HG03064 (cell line): ENCODE results near the gene PRKCE.

Experiments
- ATAC-seq: cut with Tn5 transposase; IDR thresholded peaks from one replicate; pipeline ENCODE4 v1.9.1; 2021; ENCODE audit warnings: low read depth; ENCODE audit not compliant: unreplicated experiment

PRKCE gene

DNA sequence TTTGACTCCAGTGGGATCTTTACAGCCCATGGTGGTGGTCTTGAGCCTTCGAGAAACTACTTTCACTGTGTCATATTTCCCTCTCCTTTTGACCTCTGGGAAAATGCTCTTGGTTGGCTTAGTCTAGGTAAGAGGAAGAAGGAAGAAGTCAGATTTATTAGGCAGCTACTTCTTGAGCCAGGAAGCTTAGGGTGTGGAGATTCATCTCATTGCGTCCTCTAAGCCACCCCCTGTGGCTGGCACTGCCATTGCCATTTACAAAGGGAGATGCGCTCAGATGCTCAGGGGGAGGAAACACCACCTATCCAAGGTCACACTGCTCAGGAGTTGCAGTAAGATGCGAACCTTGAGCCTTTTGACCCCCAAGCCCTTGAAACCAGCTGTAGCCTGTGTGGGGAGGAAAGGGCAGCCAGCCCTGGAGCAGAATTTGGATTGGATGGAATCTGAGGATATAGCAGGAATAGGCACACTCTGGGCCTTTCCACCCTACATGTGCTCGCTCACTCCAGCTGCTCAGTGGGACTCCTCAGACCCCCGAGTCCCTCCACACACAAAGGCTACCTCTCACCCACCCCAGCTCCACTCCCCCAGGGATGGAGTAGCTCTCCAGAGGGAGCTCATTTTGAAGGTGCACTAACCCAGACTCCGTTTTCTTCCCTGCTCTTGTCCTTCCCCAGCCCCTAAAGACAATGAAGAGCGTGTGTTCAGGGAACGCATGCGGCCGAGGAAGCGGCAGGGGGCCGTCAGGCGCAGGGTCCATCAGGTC lies 324.5 kb downstream of the PRKCE start:
- no peak for ATAC-seq

- ATAC-seq: no peak
Observed at GRCh38 chr2:45978302-45978859, 326.9 kb downstream of the PRKCE start.

GRCh38 chr2:45979065-45979464 lies 327.6 kb downstream of the PRKCE start:
- no peak for ATAC-seq

DNA sequence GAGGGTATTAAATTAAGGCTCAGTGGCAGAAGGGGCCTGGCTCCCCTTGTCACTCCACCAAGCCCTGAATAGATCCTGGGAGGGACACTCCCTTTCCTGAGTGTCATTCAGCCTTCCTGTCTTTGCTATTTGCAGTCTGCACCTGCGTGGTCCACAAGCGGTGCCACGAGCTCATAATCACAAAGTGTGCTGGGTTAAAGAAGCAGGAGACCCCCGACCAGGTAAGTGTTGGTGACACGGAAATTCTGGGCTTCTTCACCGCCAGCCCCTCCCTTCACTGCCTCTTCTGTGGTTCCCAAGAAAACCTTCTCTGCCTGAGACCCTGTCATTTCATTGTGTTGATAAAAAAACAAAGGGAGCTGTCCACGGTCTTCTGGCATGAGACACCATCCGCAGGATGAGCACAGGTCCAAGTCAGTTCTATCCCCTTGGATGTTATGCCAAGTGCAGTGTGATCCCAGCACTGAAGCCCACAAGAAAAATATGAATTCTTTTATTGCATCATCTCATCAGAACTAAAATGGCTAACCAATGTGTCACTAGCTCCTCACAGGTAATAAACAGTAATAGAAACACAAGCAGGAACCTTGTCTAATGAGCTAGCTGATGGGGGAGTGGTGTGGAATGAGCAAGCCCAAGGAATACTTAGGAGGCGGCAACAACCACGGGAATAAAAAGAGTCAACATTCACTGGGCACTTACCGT lies 328.8 kb downstream of the PRKCE start:
- no peak for ATAC-seq

DNA sequence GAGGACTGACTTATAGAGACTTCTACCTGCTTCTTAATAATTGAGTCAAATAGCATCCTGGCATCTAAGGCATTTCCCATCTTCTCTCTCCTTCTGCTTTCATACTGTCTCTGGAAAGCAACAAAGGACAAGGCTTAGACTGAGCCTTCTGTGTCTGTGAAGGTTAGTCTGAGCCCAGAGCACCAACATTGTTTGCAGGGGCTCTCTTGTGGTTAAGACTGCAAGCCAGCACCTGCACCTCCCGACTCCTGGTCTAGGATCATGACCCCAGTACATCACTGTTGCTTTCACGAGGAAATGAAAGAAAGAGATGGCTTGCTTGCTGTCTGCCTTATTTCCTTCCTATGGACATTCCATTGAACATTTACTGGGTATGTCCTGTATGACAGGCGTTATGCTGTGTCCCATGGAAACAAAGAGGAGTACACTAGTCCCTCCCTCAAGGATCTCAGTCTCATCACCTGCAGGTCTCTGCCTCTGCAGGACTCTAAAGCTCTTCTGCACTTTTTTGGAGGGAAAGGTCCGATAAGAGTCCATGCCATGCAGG lies 330.0 kb downstream of the PRKCE start:
- ATAC-seq: no peak

DNA sequence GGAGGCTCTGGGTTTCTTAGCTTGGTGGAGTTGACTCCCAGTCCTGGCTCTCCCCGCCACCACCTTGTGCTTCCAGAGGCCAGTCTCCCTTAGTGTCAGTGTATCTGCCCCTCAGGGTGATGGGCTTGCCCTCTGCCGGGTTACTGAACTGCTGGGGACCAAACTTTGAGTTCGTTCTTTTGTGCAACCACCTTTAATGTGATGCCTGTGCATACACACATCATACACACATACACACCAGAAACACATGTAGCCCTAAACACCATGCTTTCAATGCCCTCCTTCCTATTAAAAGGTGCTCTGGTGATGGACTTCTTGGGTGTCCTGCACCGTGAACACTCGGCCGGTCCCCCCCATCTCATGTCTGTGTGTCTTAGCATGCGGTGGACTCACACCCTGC lies 330.6 kb downstream of the PRKCE start:
- no peak for ATAC-seq

DNA sequence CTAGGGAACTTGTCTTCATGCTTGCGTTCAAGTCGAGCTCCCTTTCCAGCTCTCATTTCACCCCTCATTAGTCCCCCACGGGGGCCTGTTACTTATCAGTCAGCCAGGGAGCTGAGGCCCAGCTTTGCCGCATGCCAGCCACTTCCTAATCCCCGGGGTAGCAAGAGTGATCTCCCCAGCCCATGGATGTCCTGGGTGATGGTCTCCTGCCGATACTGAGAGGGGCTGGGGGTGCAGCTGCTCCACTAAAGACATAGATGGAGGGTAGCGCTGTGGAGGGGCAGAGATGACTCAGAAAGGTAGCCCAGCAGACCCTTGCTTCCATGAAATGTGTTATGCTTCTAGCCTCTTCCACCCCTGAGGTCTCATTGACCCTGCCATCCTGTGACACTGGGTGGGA lies 331.7 kb downstream of the PRKCE start:
- ATAC-seq: no peak

DNA sequence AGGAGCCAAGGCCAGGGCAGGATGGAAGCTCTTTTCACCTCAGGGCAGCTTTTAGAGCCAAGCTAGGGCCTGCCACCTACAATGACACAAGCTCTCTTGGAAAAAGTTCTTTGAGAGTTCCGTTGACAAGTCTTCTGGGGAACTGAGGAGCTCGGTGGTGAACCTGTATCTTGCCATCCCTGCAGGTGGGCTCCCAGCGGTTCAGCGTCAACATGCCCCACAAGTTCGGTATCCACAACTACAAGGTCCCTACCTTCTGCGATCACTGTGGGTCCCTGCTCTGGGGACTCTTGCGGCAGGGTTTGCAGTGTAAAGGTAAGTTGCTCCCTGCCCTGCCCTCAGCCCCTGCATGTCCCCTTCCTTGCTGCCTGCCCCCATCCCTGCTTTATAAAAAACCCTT lies 332.9 kb downstream of the PRKCE start:
- ATAC-seq: no peak

GRCh38 chr2:45984896-45985473 lies 333.5 kb downstream of the PRKCE start:
- no peak for ATAC-seq

DNA sequence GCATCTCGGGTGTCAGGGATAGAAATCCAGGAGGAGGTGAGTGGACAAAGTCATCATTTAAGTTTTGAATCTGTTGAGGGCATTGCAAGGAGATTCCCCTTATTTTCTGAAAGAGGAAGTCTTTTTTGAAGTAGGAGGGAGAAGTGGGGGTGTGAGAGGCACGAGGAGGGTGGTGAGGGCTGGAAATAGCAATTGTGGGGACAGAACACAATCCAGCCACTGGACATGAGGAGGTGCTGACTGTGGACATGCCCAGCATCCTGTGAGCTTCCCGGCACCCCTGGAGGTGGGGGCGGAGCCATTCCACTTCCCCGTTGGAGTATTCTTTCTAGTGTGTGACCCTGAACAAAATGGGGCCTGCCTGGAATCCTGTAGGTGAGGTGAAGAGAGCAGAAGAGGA lies 335.0 kb downstream of the PRKCE start:
- ATAC-seq: no peak

DNA sequence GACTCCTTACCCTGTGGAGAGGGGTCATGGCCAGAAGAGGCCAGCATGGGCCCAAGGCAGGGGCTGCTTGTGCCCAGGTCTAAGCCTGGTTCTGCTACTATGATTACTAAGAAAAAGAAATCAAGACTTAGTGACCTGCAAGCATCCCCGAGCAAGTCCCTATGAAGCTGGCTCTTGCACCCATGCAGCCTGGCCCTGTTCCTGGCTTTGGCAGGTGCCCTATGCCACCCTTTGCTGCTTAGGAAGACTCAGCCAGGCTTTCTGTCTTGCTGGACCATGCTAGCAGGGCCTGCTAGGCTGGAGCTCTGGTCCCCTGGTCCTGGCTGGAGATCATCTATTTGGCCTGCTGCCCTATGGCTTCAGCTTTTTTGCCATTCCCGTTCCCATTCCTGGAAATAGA lies 336.4 kb downstream of the PRKCE start:
- ATAC-seq: no peak

- no peak for ATAC-seq
Observed at GRCh38 chr2:45988879-45989278, 337.4 kb downstream of the PRKCE start.

GRCh38 chr2:45990131-45990530 lies 338.7 kb downstream of the PRKCE start:
- no peak for ATAC-seq

- no peak for ATAC-seq
Observed at GRCh38 chr2:45992021-45992740, 340.7 kb downstream of the PRKCE start.

- ATAC-seq: no peak
Observed at GRCh38 chr2:45992741-45993475, 341.4 kb downstream of the PRKCE start.

DNA sequence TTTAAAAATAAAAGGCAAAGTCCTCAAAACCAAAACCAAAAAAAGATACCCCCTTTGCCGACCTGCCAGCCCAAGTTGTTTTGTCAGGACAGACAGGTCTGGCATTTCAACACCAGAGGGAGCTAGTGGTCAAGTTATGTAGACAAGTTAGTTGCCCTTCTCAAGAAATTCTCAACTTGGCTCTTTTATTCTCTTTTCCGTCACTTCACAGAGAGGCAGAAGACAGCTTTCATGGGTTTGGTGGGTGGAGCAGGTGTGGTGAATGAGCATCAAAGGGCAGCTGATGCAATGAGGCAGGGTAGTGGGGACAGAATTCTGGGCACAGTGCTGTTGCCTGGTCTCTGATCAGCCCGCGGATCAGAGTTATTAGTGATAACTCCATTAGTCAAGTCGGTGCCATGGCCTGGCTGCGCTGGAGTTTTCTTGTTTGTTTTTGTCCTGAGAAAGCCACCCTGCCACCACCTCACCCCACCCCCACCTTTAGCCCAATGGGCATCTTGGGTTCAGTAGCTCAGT lies 342.1 kb downstream of the PRKCE start:
- ATAC-seq: no peak

GRCh38 chr2:45994060-45994459 lies 342.6 kb downstream of the PRKCE start:
- no peak for ATAC-seq

DNA sequence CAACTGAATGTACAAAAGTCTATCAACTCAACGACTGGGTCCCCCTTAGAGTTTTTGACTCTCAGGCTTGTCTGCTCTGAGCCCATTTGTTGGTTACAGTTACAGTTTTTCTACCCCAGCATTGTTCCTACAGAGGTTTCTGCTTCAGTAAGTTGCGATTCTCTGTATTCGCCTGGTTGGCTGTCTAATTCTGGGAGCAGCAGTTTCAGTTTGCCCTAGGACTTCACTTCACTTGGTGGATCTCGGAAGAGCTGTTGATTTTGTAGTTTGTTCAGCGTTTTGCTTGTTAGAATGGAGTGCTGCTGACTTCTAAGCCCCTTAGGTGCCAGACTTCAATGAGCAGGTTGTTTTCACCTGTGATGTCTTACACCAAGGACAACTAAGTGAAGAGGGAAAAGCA lies 349.2 kb downstream of the PRKCE start:
- no peak for ATAC-seq

GRCh38 chr2:46001290-46001689 lies 349.8 kb downstream of the PRKCE start:
- ATAC-seq: no peak
